Globus pallidus (tissue), 1 donor: ENCODE results near the gene BICDL2.
"Not testable (repeated sequence)": the region's sequence is repeated elsewhere in the genome, so short reads cannot be mapped to it uniquely, and the experiment has no call there.

Experiments
- DNase-seq: peaks from one replicate; pipeline ENCODE4 v3.0.0-alpha.2; 2015; ENCODE audit warnings: low spot score

BICDL2 gene

DNA sequence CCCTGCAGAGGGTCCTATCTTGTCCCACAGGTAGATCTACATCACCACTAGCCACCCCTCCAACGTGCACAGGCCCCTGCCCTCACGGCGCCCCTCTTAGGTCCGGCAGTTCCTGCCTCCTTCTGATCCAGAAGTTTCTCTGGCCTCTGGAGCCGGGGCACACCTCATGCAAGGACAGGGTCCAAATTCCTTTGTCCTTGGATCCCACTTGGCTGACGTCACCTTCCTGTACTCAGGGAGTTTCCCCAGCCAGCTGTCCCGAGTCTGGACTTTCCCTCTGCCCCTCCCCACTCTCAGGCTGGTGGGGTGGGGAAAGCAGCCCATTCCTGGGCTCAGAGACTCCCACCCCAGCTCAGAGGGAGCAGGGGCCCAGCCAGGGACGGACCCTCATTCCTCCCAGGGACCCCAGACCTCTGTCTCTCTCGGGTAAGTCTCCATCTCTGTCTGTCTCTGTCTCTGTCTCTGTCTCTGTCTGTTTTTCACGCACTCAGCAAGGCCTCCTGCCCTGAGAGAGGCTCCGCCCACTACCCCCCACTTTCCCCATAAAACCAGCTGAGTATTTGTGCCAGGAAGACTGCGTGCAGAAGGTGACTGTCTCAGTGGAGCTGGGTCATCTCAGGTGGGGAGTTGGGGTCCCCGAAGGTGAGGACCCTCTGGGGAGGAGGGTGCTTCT lies 28.5 kb upstream of the BICDL2 start, which contains the start of gene IL32:
IL32 (plus strand) TSS at position 572 of the 673 bp plus-strand sequence. CDS start 172 bp downstream, outside the sequence.
- DNase-seq = no peak

DNA sequence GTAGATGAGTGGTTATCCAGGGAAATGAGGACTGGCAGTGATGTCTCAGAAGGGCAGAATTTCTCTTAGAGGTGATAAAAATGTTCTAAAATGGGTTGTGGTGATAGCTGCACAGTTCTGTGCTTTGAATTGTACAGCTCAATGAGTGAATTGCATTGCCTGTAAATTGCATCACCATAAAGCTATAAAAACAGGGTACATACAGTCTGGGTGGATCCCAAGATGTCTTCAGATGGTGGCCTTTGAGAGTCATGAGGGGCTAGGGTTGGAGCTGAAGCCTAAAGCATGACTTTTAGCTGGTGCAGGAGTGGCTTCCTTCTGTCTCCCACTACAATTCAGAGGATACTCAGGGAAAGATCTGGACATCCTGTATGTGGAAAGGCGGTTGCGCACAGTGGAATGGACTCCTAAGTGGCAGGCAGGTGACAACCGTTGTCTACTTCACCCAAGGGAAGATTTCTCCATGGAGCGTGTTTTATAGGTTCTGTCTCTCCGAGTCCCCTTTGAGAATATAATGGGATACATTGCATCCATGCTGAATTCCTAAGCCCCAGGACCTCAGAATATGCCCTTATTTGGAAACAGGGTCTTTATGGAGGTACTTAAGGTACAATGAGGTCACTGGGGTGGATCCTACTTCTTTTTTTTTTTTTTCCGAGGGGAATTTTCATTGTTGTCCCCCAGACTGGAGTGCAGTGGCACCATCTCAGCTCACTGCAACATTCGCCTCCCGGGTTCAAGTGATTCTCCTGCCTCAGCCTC lies 27.1 kb upstream of the BICDL2 start:
- DNase-seq = no peak

DNA sequence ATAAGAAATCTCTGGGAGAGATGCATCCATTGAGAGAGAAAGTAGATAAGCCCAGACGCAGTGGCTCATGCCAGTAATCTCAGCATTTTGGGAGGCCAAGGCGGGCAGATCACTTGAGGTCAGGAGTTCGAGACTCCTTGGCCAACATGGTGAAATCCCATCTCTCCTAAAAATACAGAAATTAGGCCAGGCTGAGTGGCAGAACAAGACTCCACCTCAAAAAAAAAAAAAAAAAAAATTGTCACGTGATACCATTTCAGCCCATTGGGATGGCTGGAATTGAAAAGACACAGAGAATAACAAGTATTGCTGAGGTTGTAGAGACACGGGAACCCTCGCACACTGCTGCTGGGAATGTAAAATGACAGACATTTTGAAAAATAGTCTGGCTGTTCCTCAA lies 25.8 kb upstream of the BICDL2 start:
- no peak for DNase-seq

DNA sequence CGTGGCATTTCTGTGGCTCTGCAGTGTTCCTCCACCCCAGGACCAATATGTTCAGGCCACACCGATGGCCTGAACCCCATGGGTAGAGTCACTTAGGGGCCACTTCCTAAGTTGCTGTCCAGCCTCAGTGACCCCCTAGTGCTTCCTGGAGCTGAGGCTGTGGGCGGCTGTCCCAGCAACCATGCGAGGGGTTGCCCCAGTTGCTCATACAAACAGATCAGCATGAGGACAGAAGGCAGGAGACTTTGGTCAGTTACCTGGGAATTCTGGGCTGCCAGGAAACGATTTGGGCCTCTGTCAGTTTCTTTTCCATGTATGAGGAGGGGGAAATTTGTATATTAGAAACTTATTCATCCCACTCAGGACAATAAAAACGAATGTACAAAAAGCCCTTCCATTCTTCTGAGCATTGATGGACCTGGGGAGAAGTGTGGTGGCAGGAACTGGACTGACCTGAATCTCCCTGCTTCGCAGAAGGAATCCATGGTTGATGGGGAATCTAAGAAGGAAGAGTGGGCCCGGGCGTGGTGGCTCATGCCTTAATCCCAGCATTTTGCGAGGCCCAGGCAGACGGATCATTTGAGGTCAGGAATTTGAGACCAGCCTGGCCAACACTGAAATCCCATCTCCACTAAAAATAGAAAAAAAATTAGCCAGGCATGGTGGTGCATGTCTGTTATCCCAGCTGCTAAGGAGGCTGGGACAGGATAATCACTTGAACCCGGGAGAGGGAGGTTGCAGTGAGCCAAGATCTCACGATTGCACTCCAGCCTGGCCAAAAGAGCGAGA lies 23.8 kb upstream of the BICDL2 start:
- DNase-seq = no peak

DNA sequence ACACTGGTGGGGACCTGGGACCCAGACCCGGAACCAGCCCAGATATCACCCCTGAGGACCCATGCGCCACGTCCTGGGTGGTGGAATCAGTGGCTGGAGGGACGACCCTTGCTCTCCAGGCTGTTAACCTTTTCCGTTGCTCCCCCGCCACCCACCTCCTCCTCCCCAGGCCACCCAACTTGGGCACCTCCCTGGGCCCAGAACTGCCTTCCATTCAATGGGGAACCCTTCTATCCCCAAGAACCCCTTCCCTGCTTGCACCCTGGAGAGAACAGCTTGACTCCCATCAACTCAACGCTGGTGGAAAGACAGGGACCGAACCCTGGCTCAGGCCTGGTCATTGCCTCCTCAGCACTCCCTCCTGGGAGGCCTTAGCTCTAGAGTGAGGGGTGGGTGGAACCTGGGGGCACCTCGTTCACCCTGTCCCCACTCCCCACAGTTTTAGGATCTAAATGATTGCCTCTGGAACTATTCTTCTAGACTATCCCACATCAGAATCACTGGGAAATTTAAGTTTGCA lies 23.0 kb upstream of the BICDL2 start:
- no peak for DNase-seq

DNA sequence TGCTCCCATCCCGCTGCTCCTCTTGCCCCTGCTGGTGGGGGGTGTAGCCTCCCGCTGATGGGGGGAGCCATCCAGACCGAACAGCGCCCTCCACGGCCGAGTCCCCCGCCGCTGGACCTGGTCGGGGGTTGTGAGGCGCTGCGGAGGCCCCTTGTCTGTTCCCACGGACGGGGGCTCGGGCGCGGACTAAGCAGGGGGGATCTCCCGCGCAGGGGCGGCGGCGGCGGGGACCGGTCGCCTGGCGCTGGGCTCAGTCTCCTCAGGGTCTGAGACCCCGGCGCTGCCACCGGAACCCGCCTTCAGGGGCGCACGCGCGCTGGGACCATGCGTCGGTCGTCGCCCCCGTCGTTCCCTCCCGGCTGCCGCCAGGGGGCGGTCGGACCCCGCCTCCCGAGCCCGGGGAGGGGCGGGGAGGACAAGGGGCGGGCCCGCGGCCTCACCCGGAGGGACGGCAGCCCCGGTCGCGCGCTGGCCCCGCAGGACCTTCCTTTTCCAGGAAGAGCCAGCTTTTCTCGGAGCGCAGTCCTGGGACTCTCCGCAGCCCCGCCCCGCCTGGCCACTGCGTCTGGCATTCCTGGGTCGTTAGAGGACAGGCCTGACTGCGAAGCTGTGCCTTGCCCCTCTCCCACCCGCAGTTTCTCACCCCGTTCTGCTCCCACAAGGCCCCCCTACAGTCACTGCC lies 22.4 kb upstream of the BICDL2 start:
- peak; percentile 71 for DNase-seq

DNA sequence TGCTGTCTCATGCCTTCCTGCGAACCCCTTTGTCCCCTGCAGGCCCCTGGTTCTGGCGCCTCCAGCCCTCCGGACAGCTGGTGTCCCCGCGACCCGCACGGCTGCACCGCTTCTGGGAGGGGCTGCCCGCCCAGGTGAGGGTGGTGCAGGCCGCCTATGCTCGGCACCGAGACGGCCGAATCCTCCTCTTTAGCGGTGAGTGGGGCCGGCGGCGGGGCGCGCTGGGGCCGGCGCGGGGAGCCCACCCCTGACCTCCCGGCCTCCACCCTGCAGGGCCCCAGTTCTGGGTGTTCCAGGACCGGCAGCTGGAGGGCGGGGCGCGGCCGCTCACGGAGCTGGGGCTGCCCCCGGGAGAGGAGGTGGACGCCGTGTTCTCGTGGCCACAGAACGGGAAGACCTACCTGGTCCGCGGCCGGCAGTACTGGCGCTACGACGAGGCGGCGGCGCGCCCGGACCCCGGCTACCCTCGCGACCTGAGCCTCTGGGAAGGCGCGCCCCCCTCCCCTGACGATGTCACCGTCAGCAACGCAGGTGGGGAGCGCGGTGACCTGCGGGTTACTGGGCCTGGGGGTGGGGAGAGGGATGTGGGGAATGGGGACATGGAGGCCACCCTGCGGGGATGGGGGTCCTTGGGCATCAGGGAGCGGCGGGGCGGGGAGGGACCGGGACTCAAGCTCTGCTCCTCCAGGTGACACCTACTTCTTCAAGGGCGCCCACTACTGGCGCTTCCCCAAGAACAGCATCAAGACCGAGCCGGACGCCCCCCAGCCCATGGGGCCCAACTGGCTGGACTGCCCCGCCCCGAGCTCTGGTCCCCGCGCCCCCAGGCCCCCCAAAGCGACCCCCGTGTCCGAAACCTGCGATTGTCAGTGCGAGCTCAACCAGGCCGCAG lies 21.6 kb upstream of the BICDL2 start:
- DNase-seq = peak; percentile 22

DNA sequence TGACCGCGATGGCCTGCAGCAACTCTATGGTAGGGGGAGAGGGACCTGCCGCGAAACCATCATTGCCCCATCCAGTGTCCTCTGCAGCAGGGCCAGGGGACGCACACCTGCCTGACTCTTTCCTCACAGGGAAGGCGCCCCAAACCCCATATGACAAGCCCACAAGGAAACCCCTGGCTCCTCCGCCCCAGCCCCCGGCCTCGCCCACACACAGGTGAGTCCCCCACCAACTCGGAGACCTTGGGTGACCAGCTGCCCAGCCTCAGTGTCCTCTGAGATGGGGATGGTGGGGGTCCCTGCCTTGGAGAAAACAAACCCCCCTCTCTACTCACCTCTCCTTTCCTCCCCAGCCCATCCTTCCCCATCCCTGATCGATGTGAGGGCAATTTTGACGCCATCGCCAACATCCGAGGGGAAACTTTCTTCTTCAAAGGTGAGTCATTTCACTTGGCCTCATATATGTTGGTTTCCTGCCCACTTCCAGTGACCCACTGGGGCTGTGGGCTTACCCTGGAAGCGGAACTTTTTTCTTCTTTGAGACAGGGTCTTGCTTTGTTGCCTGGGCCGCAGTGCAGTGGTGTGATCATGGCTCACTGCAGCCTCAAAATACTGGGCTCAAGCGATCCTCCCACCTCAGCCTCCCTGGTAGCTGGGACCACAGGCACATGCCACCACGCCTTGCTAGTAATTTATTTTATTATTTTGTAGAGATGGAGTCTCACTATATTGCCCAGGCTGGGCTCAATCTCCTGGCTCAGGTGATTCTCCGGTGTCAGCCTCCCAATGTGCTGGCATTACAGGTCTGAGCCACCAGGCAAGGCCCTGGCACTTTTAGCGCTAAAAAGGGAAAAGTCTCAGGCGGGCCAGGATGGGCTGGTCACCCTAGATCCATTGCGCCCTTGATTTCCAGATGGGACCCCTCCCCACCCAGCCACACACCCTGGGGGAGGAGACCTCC lies 20.7 kb upstream of the BICDL2 start:
- no peak for DNase-seq

DNA sequence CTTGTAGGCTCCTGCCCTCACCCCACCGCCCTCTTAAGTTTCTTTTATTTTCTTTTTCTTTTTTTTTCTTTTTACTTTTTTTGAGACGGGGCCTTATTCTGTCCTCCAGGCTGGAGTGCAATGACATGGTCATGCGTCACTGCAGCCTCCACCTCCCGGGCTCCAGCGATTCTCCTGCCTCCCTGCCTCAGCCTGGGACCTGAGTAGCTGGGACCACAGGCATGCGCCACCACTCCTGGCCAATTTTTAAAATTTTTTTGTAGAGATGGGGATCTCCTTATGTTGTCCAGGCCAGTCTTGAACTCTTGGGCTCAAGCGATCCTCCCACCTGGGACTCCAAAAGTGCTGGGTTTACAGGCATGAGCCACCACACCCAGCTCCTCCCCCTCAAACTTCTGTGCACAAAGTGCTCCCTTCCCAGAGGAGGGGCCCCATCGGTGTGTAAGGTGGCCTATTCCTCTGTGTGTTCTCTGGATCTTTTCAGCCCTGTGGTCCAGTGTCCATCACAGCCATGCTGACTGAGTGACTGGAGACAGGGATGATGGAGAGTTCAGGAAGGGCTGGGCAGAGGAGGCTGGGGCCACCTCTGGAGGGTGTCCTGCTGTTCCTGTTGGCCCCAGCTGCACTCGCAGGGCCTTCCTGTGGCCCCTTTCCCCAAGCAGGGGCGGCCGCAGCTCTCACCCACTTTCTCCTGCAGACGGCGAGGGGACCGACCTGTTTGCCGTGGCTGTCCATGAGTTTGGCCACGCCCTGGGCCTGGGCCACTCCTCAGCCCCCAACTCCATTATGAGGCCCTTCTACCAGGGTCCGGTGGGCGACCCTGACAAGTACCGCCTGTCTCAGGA lies 19.8 kb upstream of the BICDL2 start:
- DNase-seq = no peak

DNA sequence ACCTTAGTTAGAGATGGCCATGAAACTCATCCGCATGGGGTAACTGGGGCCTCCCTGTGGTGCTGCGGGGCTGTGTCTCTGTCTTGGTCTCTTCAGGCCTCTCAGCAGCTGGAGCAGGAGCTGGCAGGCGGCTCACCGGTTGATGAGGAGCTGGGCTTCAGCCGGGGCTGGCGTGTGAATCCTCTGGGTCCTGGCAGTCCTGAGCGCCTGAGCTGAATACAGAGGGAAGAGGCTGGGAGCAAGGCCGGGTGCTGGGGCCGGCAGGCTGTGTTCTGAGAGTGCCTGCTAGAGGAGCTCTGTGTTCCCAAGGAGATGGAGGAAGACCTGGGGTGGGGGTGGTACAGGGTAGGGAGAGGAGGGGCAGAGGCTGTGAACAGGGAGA lies 19.0 kb upstream of the BICDL2 start:
- peak; percentile 18 for DNase-seq

DNA sequence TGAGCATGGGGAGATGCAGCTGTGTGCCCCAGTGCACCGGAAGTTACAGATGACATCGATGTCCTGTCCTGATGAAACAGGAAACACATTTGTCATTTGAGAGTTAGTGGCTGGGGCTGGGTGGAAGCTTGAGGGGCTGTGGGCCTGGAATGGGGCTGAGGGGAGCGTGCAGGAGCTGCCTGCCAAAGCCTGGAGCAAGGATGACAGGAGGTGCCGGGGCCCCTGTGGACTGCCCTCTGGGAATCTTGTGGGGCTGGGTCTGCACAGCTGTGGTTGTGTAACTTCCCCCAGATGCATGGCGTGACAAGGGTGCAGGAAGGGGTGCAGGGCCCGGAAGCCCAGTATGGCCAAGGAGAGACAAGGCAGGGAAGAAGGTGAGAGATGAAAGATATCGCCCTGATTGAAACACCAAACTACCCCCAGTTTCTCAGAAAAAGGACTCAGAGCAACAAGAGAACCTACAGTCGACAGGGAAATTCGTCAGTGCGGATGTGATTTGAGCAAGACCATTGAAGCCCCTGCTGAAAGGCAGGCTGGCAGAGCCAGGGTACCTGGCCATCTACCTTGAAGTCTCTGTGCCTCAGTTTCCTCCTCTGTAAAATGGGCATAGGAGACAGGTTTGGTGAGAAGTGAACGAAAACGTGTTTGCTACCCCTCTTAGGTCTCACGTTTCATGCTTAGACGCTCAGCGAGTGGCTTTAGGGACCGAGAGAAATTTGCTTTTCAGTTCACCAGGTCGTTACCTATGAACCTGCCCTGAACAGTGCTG lies 18.4 kb upstream of the BICDL2 start:
- DNase-seq = no peak

DNA sequence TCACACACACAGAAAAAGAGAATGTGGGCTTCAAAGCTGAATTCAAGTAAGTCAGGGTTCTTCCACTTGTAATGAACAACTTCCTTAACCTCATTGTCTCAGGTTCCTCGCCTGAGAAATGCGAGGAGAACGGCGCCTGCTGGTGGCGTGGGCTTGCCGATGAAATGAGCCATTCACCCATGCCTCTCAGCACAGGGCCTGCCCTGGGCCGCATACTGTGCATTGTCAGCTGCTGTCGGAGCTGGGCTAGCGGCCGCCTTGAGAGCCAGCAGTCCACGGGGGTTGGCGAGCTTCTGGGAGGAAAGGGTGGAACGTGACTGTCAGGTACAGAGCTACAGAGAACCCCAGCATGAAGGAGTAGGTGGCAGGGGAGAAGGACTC lies 16.6 kb upstream of the BICDL2 start:
- DNase-seq = not testable (repeated sequence)

DNA sequence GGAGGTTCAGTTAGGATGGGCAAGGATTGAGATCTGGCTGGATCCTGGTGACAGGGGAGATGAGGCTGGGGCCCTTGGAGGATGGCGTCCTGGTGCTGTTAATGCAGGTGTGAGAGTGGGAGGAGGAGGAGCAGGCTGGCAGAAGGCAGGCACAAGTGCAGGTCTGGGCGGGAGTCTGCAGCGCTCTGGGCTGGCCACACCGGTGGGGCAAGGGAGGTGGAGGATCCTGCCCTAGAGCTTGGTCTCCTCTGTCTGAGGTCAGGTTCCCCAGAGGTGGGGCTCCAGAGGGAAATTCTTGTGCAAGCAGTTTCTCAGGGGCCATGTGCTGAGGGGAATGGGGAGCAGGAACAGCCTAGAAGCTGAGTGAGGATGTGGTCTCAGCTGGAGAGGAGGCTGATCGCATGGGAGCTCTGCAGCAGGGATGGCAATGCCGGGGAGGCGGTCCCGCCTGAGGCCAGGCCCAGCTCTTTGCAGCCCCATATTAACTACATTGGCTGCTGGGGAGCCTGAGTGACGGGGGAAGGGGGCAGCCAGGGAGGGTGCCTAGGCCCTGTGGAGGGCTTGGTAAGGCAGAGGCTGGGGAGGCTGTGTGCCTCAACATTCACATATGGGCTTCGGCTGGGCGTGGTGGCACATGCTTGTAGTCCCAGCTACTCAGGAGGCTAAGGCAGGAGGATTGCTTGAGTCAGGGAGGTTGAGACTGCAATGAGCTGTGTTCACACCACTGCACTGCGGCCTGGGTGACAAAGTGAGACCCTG lies 16.0 kb upstream of the BICDL2 start:
- not testable (repeated sequence) for DNase-seq

DNA sequence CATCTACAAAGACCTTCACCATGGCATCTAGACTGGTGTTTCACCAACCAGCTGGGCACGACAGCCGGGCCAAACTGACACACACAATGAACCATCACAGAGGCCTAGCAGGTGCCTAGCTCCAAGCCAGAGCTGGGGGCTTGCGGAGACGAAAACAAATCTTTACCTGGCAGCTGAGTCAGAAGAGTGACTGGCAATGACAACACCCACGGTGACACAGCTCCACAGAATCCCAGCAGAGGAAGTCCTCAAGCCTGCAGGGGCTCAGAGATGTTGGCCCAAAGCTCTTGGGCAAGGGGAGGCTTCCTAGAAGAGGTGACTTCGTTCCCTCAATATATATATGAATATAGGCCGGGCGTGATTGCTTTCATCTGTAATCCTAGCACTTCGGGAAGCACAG lies 14.8 kb upstream of the BICDL2 start:
- no peak for DNase-seq

DNA sequence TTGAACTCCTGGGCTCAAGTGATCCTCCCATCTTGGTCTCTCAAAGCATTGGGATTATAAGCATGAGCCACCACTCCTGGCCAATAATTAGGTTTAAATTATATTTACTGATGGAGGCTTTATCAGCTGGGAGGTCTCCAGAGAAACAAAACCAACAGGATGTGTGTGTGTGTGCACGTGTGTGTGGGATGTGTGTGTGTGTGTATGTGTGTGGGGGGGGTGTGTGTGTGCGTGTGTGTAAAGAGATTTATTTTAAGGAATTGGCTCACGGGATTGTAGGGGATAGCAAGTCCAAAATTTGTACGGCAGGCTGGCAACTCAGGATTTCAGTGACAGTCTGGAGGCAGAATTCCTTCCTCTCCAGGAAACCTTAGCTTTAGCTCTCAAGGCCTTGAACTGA lies 14.3 kb upstream of the BICDL2 start:
- DNase-seq = no peak

DNA sequence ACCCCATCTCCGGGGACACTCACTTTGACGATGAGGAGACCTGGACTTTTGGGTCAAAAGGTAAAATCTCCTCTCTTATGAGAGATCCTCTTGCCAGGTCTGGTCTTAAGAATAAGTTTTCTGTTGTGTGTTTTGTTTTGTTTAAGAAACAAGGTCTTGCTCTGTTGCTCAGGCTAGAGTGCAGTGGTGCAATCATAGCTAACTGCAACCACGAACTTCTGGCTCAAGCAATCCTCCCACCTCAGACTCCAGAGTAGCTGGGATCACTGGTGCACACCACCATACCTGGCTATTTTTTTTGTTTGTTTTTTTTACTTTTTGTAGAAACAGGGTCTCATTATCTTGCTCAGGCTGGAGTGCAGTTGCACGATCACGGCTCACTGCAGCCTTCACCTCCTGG lies 13.7 kb upstream of the BICDL2 start:
- DNase-seq = no peak

DNA sequence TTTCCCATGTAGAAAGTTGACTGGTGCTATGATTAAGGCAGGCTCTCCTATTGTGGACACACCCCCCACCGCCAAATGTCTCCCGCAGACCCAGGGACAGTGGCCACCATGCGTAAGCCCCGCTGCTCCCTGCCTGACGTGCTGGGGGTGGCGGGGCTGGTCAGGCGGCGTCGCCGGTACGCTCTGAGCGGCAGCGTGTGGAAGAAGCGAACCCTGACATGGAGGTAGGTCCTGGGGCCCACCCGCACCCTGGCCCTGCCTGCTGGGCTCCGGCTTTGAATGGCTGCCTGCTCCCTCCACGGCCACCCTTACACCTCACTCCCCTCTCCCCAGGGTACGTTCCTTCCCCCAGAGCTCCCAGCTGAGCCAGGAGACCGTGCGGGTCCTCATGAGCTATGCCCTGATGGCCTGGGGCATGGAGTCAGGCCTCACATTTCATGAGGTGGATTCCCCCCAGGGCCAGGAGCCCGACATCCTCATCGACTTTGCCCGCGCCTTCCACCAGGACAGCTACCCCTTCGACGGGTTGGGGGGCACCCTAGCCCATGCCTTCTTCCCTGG lies 13.3 kb upstream of the BICDL2 start:
- DNase-seq = no peak
